ENCODE measurements around the gene GPR160. TPM values are rescaled to one million over a fixed set of nuclear protein-coding genes. Genes with fewer than 3 reads are reported as not detected.
A peak's percentile ranks its signal among the peaks of the same experiment; 100 is the strongest.
"Not testable (repeated sequence)": the region's sequence is repeated elsewhere in the genome, so short reads cannot be mapped to it uniquely, and the experiment has no call there.

Gene GPR160
- total RNA-seq, 1 donor from 2014 or later: 1.3 TPM

DNA sequence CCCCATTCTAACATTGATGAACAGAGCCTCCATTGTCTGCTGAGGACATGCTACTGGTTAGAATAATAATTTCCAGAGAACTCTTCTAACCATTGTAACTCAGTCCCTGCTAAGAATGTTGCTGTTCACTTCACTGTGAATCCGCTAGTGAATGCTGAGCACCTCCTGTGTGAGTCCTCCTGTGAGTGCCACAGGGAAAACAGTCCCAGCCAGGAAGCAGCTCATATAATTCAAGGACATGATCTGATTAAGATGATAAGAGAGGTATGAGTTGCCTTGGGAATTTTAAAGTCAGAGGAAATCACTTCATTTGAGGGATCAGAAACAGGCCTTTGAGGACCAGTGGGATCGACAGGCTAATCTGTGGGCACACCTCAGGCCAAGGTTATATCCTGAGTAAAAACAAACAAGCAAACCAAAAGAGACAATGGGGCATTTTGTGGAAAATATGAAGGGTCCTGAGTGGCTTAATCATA is 33.9 kb upstream of the GPR160 start:
- Histone ChIP-seq H3K27me3 (ENCODE audit: control insufficient read depth, insufficient read depth, low read length) (no peaks in the 10 kb centered on the region), H3K4me3 (ENCODE audit: low read depth, low read length) (no peak overlapping the region), H3K36me3 (ENCODE audit: control insufficient read depth, insufficient read depth, low read length) (no peaks in the 10 kb centered on the region)
- FAIRE-seq (no peak), DNase-seq (ENCODE audit: low read depth) (no peak)
- no peak for TF ChIP-seq CTCF (IDR thresholded peaks at IDR 0.05; ENCODE audit: insufficient read depth, low read length, severe bottlenecking)

GRCh38 chr3:170007031-170007663 is 30.6 kb upstream of the GPR160 start:
- H3K36me3 ChIP-seq (ENCODE audit: control insufficient read depth, insufficient read depth, low read length): no peaks in the 10 kb centered on the region
- peak; percentile 32 for DNase-seq (ENCODE audit: low read depth)
- FAIRE-seq: no peak

DNA sequence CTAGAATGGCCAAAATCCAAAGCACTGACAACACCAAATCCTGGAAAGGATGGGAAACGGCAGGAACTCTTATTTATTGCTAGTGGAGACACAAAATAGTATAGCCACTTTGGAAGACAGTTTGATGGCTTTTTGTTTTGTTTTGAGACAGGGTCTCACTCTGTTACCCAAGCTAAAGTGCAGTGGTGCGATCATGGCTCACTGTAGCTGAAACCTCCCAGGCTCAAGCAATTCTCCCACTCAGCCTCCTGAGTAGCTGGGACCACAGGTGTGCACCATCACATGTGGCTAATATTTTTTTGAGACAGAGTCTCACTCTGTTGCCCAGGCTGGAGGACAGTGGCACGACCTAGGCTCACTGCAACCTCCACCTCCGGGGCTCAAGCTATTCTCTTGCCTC is 27.3 kb upstream of the GPR160 start:
- H3K36me3 ChIP-seq (ENCODE audit: control insufficient read depth, insufficient read depth, low read length): no peaks in the 10 kb centered on the region
- FAIRE-seq (no peak), DNase-seq (ENCODE audit: low read depth) (no peak)
- H3K27me3 ChIP-seq (ENCODE audit: control insufficient read depth, insufficient read depth, low read length): no peaks in the 10 kb centered on the region
- no peak for TF ChIP-seq CTCF (IDR thresholded peaks at IDR 0.05; ENCODE audit: insufficient read depth, low read length, severe bottlenecking)
- no peak overlapping the region for H3K4me3 ChIP-seq (ENCODE audit: low read depth, low read length)

More at GRCh38 chr3:170007031-170007663, 30.6 kb upstream of the GPR160 start:
- TF ChIP-seq CTCF (IDR thresholded peaks at IDR 0.05; ENCODE audit: insufficient read depth, low read length, severe bottlenecking): no peak
- Histone ChIP-seq H3K27me3 (ENCODE audit: control insufficient read depth, insufficient read depth, low read length) (no peaks in the 10 kb centered on the region), H3K4me3 (ENCODE audit: low read depth, low read length) (no peak overlapping the region)

- Histone ChIP-seq H3K4me3 (ENCODE audit: low read depth, low read length) (no peak overlapping the region), H3K27me3 (ENCODE audit: control insufficient read depth, insufficient read depth, low read length) (no peaks in the 10 kb centered on the region), H3K36me3 (ENCODE audit: control insufficient read depth, insufficient read depth, low read length) (no peaks in the 10 kb centered on the region)
- no peak for FAIRE-seq
- no peak for DNase-seq (ENCODE audit: low read depth)
- no peak for TF ChIP-seq CTCF (IDR thresholded peaks at IDR 0.05; ENCODE audit: insufficient read depth, low read length, severe bottlenecking)
These were observed 25.0 kb upstream of the GPR160 start for GRCh38 chr3:170012683-170013400.

DNA sequence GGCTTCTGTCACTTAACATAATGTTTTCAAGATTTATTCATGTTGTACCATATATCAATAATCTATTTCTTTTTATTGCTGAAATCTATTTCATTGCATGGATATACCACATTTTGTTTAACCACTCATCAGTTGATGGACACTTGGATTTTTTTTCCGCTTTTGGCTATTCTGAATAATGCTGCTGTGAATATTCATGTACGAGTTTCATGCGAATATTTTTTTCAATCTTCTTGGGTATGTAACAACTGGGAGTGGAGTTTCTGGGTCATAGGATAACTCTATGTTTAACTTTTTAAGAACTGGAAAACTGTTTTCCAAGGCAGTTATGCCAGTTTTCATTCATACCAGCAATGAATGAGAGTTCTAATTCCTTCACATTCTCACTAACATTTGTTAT is 21.7 kb upstream of the GPR160 start:
- no peak for TF ChIP-seq CTCF (IDR thresholded peaks at IDR 0.05; ENCODE audit: insufficient read depth, low read length, severe bottlenecking)
- no peak overlapping the region for H3K4me3 ChIP-seq (ENCODE audit: low read depth, low read length)
- DNase-seq (ENCODE audit: low read depth) (no peak), FAIRE-seq (no peak)
- H3K36me3 ChIP-seq (ENCODE audit: control insufficient read depth, insufficient read depth, low read length): no peaks in the 10 kb centered on the region
- peaks cover 1% of the 10 kb centered on the region for H3K27me3 ChIP-seq (ENCODE audit: control insufficient read depth, insufficient read depth, low read length)

DNA sequence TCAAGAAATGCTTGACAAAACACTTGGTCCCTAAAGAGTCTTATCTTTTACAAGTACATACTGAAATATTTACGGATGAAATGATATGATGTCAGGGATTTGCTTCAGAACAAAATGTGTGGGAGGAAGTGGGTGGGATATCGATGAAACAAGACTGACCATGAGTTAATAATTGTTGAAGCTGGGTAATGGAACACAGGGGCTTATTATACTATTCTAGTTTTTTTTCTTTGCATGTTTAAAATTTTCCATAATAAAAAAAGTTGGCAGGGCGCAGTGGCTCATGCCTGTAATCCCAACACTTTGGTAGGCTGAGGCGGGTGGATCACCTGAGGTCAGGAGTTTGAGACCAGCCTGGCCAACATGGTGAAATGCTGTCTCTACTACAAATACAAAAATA is 18.5 kb upstream of the GPR160 start:
- H3K27me3 ChIP-seq (ENCODE audit: control insufficient read depth, insufficient read depth, low read length); DNase-seq (ENCODE audit: low read depth); FAIRE-seq; H3K36me3 ChIP-seq (ENCODE audit: control insufficient read depth, insufficient read depth, low read length); H3K4me3 ChIP-seq (ENCODE audit: low read depth, low read length): not testable (repeated sequence)
